GM21447 (cell line): ENCODE data around the gene ALS2CL.

ENCODE experiments used
- ATAC-seq: cut with Tn5 transposase; IDR thresholded peaks from one replicate; pipeline ENCODE4 v1.9.1; 2021; ENCODE audit not compliant: unreplicated experiment

The ALS2CL gene

DNA sequence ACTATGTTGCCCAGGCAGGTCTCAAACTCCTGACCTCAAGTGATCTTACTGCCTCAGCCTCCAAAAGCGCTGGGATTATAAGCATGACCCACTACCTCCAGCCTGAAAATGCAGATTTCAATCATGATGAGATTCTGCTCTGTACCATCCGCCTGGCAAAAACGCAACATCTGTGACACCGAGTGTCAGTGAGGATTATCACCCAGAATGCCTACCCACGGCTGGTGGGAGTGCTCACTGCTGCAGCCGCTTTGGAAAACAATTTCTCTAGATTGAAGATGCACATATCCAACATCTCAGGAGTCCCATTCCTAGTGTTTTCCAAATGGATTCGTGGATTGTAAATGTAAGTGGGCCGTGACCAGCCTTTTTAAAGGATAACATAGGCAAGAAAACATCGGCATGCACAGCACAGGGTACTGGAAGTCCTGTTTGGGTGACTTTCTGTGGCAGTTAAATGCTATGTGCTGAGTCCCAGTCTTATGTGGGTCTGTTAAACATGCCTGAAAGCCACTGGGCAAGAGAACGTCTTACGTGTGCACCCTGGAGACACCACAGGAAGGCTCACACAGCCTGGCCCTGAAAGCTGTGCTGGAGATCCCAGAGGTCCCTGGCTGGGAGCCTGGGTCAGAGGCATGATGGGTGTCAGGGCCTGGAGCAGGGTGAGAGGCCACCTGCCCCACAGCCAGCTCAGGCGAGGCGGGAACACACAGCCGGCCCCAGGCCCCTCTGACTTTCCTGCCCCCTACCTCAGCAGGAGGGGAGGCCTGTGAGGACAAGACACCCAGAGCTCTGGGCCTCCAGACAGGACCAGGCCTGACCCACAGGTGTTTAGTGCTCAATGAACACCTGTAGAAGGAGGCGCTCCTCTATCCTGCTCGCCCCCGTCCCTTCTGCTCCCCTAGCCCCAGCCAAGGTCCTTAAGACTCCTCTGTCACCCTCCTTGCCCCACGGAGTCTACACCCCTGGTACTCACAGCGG is 23.3 kb upstream of the ALS2CL start:
- ATAC-seq: no peak

DNA sequence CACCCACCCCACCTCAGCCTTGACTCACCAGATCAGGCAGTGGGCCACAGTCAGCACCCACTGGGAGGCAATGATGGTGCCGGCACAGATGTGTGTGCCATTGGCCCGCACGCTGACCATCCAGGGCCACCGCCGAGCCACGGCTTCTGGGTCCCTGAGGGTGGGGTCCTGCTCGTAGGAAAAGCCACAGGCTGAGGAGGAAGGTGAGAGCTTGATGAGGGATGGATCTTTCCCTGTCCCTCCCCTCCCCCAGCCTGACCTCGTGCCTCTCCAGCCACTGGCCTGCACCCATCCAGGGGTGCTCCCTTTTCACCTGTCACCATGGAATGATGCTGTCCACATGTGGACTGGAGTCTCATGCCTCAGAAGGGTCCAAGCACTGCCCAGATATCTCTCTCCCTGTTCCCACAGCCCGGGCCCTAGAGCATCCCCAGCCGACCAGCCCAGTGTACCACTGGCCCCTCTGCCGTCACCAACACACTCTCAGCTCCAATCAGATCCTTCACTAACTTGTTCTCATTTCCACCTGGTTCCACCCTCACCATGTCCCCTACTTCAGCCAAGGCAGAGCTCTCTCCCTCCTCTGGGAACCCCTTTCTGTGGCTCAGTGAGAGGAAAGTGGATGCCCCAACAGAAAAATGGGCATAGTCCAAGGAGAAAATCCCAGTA is 22.2 kb upstream of the ALS2CL start:
- no peak for ATAC-seq

DNA sequence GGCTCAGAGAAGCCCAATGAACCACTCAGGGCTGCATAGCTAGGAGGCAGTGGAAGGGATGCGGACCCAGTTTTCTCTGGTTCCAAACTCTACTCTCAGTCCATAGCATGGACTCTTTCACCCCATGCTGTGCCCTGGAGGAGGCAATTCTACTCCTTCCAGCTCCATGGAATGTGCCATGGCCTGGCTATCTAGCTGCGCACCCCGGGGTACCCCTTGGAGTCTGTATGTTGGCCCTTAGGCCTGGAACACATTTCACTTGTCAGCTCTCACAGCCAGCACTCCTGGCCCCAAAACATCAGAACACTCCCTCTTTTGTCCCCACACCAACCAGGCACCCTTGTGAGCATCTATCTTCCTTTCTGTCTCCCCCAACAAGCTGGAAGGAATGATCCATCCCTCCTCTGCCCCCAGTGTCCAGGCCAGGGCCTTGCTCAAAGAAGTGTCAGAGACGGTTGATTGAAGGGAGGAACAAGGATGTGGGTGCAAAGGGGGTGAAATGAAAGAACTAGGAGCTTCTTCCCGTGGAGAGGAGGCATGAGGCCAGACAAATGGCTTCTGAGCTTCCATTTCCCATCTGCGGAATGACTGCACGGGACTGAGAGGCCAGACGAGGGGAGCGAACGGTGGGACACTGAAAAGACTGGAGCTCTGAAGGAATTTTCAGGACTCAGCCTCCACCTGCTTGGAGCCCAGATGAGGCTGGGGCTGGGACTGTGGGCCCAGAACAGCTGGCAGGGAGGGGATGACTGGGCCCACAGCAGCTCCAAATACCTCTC is 21.4 kb upstream of the ALS2CL start:
- ATAC-seq: no peak

DNA sequence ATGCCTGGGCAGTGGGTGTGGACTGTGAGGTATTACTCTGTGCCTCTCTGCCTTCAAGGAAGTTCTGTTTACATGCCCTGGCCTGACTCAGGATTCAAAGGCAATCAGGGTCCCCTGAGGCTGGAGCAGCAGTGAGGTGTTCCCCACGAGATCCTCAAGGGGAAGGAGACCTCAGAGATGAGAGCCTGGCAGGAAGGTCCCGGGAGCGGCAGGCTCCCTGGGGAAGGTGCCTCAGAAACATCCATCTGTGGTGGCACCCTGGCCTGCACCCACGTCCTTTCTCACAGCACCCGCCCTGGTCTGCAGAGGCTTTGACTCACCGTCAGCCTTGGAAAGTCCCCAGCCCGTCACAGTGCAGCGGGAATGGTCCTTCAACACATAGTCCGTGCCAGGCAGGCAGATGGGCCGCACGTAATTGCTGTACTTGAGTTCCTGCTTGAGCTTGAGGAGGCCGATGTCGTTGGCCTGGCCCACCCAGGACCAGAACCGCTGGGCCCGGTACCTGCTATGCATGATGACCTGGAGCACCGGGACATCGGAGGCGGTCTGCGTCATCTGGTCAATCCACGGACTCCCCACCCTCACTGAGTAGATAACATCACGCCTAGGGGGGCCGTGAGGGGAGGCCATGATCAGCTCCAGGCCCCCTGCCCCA is 20.5 kb upstream of the ALS2CL start:
- no peak for ATAC-seq

DNA sequence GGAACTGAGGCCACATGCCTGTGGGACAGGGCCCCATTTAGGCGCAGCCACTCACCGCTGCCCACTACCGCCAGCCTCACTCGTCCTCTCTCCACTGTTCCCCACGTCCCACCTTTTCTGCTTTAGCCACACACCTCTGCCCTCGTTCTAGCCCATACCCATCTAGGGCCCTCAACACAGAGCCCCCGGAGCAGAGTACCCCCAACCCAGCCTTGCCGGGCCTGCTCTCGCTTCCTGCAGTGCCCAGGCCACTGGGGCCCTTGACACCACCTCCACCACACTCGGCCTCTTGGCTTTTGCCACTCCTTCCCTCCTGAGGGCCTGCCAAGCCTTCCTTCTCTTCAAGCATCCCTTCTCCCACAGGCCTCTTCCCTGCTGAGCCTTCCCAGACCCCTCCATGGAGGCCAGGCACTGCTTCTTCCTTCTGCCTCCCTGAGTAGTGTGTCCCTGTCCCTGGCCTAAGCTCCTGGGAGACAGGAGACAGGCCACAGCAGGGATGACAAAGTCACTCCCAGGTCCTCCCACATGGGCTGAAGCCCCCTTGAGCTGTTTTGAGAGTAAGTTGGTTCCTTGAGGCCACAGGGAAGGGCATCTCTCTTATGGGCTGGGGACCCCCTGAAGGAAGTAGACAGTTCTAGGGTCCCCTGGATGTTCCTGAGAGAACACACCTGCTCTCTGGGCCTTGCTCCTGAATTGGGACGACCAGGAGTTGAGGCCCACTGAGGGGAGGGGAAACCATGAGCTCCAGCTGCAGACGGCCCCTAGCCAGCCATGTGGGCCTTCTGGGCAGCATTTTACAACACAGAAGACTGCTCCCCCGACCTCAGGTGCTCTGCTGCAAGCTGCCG is 19.8 kb upstream of the ALS2CL start:
- no peak for ATAC-seq

DNA sequence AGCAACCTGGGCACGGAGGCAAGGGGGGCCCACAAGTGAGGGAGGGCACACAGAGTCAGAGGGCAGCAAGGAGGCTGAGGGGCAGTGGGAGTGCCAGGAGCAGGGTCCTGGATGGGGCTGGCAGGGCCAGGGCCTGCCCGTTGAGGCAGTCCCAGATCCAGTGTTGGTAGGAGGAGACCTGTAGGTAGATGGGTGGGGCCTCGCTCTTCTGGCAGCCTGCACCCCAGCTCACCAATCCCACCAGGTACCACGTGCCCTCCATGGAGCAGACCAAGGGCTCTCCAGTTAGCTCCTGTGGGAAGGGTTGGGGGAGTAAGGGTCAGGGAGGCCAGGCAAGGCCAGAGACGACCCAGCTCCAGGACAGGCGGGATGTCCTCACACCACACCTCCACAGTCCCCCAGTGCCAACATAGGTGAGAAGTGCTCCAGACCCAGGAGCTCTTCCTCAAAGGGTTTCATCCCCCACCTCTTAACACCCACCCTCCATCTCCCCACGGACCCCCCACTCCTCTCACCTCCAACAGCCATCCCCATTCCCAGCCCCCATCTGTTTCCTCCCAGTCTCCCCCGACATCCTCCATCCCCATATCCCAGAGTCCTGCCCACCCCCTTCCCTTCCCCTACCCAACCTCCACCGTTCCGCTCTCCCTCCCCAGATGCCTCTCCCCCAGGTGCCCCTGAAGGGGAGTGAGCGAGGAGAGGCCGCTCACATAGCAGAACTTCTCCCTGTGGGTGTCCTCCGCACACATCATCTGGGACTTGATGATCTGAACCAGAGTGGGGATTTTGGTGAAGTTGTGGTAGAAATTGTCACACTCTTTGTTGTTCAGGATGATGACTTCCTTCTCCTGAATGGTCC is 18.9 kb upstream of the ALS2CL start:
- no peak for ATAC-seq

DNA sequence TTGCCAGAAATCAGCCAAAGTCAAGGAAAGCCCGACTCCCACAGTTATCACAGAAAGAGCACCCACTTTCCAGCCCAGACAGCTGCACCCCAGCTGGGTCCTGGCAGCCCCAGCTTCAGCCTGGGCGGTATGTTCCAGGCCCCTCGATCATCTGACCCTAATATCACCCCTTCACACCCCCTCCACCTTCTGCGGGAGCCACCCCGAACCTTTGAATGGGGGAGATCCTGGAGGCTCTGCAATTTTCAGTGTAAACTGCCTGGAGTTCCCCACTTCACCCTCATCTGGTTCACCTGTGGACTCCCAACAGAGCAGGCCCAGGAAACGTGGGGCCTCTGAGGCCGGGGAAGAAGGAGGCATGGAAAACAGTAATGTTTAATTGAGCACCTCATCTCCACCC is 18.3 kb upstream of the ALS2CL start:
- ATAC-seq: no peak

DNA sequence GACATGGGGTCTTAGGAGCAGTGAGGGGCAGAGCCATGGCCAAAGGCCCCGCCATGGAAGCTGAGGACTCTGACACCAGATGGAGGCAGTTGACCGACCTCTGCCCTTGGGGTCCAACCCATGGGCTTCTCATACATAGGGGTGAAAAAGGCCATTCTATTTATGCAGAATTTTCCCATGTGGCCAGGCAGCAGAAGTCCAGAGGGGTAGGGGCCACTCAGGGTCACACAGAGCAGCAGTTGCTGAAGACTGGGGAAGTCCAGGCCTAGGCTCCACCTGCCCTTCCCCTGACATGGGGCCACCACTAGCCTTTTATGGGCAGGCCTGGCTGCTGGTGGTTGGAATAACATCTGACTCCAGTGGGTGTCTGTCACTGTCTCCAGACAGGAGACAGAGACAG is 17.8 kb upstream of the ALS2CL start:
- ATAC-seq: no peak

DNA sequence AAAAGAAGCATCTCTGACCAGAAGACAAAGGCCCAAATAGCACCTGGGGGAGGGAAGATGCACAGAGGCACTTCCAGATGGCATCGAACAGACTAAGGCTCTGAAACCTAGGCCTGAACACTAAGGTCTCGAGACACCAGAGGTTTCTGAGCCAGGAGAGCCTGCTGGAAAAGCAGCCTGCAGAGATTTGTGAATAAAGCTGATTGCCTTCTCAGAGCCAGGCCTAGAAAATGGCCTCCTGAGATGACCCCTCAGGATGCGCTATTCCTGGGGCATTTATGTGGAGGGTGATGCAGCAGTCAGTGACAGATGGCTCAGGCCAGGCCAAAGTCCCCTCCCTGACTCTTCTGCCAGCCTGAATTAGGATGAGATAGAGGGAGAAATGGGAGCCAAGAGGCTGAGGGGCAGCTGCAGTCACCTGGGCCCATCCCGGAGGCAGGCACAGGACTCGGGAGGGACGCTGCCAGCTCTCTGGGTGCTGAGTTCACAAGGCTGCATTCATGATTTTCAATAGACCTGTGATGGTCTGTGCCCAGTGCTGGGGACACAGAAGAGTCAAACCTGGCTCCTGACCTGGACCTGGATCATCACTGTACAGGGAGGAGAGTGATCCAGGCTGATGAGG is 17.3 kb upstream of the ALS2CL start:
- ATAC-seq: no peak

DNA sequence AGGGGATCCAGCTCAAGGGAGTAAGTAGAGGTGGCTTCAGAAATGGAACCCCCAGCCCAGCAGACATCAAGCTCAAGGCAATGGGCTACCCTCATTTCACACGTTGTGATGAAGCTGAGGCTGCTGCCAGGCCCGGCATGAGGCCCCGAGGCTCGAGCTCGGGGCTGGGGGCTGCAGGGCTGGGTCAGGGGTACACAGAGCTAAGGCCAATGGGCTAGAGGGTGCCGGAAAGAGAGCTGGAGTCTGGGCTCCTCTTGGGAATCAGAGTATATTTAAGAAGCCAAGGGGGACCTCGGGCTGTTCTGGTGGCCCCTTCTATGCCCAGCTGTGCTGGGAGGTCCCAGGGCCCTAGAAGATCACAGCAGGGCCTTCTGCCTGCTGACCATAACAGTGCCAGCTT is 16.8 kb upstream of the ALS2CL start:
- ATAC-seq: no peak

DNA sequence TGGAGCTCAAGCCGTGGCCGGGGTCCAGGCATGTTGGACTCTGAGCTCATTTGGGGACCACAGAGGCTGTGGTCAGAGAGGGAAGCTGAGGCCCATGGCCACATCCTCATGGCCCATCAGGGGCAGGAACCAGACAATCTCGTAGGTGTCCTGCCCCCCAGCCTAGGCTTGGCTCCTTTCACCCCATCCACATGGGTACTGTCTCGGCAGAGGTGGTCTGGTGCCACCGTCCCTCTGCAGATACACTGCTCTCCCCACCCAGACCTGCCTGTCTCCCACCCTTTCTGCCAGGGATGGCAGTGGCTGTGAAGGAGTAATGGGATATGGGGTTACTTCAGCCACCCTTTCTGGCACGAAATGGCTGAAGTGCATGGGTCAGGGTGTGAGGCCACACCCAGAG is 16.2 kb upstream of the ALS2CL start:
- ATAC-seq: no peak

DNA sequence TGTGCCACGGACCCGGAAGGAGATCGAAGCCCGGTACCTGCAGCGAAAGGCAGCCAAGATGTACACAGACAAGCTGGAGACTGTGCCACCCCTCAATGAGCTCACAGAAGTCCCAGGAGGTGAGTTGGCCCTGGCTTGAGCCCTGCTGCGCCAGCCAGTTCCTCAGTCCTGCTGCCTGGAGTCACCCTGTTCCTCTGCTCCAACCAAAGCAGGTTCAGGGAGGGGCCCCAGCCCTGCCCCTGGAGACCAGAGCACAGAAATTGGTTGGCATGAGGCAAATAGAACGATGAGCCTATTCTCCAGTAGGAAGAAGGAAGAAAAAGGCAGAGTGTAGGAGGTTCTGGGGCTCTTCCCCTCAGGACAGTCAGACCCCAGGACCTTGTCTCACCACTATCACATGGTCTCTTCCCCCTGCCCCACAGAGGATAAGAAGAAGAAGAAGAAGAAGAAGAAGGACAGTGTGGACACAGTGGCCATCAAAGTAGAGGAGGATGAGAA is 15.7 kb upstream of the ALS2CL start:
- no peak for ATAC-seq

DNA sequence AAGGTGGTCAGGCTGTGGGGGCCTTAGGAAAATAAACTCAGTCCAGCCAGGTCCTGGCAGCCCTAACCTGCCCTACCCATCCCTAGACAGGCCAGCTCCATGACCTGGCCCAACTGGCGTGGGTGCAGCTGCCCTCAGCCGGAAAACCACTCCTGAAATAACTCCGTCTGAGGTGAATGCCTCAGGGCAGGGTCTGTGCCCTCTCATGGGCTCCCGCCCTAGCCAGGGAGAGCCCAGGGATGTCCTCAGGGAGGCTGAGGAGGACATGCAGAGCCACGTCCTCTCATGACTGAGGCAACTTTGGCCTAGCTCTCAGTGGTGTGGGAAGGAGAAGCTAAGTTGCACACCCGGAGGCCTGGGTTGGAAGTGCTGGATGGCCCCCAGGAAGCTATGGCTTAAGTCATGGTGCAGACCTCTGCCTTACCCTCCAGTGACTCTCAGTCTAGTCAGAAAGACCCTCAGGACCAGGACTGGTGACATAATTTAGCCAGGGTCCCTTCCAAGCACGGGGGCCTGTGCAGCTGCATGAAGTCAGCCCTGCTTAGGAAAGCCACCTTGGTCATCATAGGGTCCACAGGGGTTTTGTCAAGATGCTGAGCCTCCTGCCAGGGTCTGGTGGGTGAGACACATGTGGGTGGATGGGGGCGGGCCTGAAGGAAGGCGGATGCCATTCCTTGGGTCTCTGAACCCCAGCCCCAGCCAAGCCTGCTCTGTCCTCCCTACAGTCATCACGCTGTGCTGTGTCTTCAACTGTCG is 15.1 kb upstream of the ALS2CL start:
- ATAC-seq: no peak

DNA sequence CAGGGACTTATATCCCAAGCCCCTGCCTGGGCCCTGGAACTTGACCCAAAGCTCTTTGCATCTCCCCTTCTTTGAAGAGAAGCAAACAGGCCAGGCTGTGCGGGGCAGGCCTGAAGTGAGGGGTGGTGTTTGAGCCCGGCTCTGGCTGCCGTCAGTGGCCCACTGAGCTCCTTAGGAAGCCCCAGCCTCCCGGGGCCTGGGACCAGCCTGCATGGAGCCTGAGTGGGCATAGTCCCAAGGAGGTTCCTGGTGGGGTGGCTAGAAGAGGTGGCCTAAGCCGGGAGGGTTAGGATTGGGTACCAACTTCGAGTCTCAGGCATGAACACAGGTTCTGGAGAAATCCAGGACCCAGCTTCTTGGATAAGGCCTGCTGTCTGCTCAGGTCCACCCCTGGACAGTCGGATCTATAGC is 14.1 kb upstream of the ALS2CL start:
- no peak for ATAC-seq

DNA sequence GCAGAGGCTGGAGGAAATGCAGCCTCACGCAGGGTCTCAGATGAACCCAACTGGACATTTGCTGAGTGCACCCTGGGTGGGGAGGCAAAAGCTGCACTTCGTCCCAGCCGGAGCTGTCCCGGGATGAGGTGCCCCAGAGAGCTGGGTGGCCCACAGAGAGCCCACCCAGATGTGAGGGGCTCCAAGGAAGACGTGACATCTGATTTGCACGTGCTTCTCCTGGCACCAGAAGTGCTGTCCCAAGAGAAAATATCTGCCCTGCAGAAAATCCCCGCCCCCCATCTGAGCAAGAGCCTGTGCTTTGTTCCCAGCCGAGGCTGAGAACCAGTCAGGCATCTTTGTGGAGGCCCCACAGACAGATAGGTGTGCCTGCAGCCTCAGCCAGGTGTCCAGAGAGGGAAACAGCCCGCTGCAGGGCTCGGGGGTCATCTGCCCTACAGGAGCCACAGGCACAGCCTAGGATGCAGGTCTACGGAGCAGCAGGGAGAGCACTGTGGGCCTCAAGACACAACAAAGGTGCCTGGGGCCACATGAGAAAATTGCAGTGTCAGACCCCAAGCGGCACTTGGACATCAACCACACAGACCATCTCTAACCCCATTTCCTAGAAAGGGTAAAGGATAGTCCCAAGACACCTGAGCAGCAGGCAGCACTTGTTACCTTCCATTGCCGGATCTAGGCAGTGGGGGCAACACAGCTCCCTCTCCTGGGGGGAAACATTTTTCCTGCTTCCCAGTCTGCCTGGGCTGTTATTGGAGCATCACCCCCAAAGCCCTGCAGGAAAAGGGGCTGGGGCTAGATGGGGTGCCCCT is 13.5 kb upstream of the ALS2CL start:
- no peak for ATAC-seq

DNA sequence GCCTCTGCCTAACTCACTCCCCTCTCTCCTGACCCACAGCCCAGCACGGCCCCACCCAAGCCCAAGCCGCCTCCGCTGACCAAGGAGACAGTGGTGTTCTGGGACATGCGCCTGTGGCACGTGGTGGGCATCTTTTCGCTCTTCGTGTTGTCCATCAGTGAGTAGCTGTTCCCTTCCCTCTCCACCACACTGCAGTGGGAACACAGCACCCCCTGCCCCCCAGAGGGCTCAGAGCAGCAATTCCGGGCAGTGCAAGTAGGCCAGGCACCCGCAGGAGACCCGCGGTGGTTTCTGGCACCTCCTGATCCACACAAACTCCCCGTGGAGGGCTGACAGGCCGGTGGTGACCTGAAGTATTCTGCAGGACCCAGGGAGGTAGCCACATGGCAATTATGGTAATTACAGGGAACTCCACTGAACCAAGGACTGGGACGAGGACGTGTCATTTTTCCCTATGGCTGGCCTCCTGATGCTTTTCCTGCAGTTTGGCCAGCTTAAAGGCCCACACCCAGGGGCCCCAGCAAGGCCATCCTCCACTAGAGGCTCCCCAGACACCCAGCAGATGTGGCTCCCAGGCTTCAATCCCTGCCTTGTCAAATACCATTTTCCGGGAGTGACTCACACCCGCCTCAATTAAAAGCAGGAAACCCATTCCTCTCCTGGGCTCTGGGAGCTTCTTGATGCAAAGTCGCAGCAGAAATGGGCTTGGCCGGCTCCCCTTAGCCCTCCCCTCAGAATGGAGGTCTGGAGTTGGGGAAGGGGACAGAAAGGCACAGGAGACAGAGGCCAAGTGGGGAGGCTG is 12.5 kb upstream of the ALS2CL start:
- no peak for ATAC-seq
